Breast epithelium (tissue), 4 donors: ENCODE measurements around the gene PCSK2. TPM values are rescaled to one million over a fixed set of nuclear protein-coding genes. Genes with fewer than 3 reads are reported as not detected.

ENCODE experiments used
- DNase-seq, 2 donors: peaks; one replicate each; pipeline ENCODE4 v3.0.0-alpha.2; 2019; ENCODE audit warnings: low spot score in 2 of 2
- H3K27ac ChIP-seq, 2 donors: fragments of 200-600 bp; sonication (generic) in 1 of 2; one replicate each; pipeline ENCODE4 v1.5.1; 2016 to 2019; ENCODE audit warnings: mild to moderate bottlenecking in 1 of 2
- H3K27me3 ChIP-seq, 2 donors: fragments of 200-600 bp; sonication (generic) in 1 of 2; one replicate each; pipeline versions ENCODE4 v1.5.1 to v1.6.0; 2017 to 2019; ENCODE audit warnings: control low read depth in 1 of 2, mild to moderate bottlenecking in 1 of 2
- H3K36me3 ChIP-seq: fragments of 200-600 bp; one replicate; pipeline ENCODE4 v1.5.1; 2019
- H3K4me1 ChIP-seq, 2 donors: fragments of 200-600 bp; sonication (generic); one replicate each; pipeline ENCODE4 v1.5.1; 2016 to 2019; ENCODE audit warnings: control low read depth in 1 of 2
- H3K4me3 ChIP-seq, 3 donors: fragments of 200-600 bp; sonication (generic); 1 replicate in 2 of 3; 2 replicates in 1 of 3; pipeline ENCODE4 v1.5.1; 2016 to 2019; ENCODE audit warnings: mild to moderate bottlenecking in 3 of 3, moderate library complexity in 2 of 3
- H3K9me3 ChIP-seq, 2 donors: fragments of 200-600 bp; sonication (generic) in 1 of 2; one replicate each; pipeline ENCODE4 v1.5.1; 2016 to 2019; ENCODE audit warnings: control low read depth in 1 of 2
- CTCF ChIP-seq, 3 donors: fragments of 450-650 bp; IDR thresholded peaks; one replicate each; pipeline ENCODE4 v1.5.1; 2016 to 2017; ENCODE audit warnings: antibody characterized with exemption in 3 of 3, mild to moderate bottlenecking in 3 of 3, moderate library complexity in 3 of 3
- POLR2A ChIP-seq: fragments of 450-650 bp; IDR thresholded peaks from one replicate; pipeline ENCODE4 v1.6.1; 2016; ENCODE audit warnings: antibody characterized with exemption, mild to moderate bottlenecking, moderate library complexity
- POLR2AphosphoS5 ChIP-seq, 3 donors: sonication (generic); formaldehyde crosslinking; IDR thresholded peaks; one replicate each; pipeline ENCODE4 v1.6.1; 2017; ENCODE audit warnings: antibody characterized with exemption in 3 of 3
- intact Hi-C: fragments of 100-400 bp; cut with DNase I; formaldehyde crosslinking; loops from one replicate; pipeline ENCODE4 v1.15.1; 2023; ENCODE audit warnings: low total_unique reads
- total RNA-seq, 3 donors: library from RNA; depleted of rRNA; stranded (reverse); fragments of >200 nt; gene quantifications; one replicate each; pipeline ENCODE4 v1.1.0, GENCODE V29; 2016

The PCSK2 gene
- total RNA-seq, 3 donors from 2014 or later, result 0.16 TPM; not detected in 2

DNA sequence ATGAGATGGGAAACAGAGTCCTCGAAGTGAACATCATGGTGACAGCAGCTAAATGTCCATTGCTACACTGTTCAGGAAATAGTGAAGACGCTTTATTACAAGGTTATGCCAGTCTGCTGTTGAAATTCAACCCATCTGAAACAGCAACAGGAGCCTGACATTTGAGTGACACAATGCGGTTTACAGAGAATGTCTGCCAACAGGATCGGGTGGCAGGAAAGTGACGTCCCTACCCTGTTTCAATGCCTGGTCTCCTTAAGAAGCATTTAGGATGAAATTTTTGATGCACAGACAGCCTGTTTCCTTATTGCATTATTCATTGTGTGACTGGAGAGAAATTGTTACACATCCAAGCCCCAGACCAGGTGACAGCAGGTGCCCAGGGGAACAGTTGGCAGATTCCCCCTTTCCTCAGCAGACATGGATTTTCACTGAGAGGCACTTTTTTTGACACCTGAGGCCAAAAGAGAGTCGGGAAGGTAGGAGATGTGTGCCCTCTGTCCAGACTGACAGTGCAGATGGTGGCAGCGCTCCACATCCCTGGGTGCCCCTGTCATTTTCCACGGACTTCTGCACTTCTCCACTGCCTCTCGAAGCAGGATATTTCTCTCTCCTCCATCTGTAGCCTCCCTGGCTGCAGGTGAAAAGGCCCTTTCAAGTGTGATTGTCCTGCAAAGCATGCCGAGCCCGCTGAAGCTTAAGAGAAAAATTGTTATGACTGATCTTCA lies 216.5 kb downstream of the PCSK2 start:
- no peak for TF ChIP-seq CTCF (IDR thresholded peaks at IDR 0.05)
- TF ChIP-seq POLR2A, result no peak
- TF ChIP-seq POLR2AphosphoS5 (IDR thresholded peaks at IDR 0.05), result no peak
- H3K4me1 ChIP-seq, result no peaks in the 10 kb centered on the region
- peaks cover 0 to 30% of the 10 kb centered on the region in 2 donors for H3K27me3 ChIP-seq
- no peak overlapping the region for H3K27ac ChIP-seq
- no peak overlapping the region for H3K4me3 ChIP-seq
- no peak for DNase-seq
- H3K9me3 ChIP-seq, result no peaks in the 10 kb centered on the region
- intact Hi-C loops, result no loop called here
- H3K36me3 ChIP-seq, result no peaks in the 10 kb centered on the region

- no peak overlapping the region for H3K27ac ChIP-seq
- no peak for TF ChIP-seq POLR2AphosphoS5 (IDR thresholded peaks at IDR 0.05)
- no peak for TF ChIP-seq POLR2A
- no peak for TF ChIP-seq CTCF (IDR thresholded peaks at IDR 0.05)
- no peak overlapping the region for H3K4me3 ChIP-seq
- DNase-seq, result no peak
- no peaks in the 10 kb centered on the region for H3K9me3 ChIP-seq
- peaks cover 0 to 30% of the 10 kb centered on the region in 2 donors for H3K27me3 ChIP-seq
- H3K36me3 ChIP-seq, result no peaks in the 10 kb centered on the region
- intact Hi-C loops, result no loop called here
- H3K4me1 ChIP-seq, result no peaks in the 10 kb centered on the region
Observed at GRCh38 chr20:17444091-17444490, 217.3 kb downstream of the PCSK2 start.

GRCh38 chr20:17445543-17445942 lies 218.7 kb downstream of the PCSK2 start:
- TF ChIP-seq POLR2AphosphoS5 (IDR thresholded peaks at IDR 0.05), result no peak
- TF ChIP-seq POLR2A, result no peak
- TF ChIP-seq CTCF (IDR thresholded peaks at IDR 0.05), result no peak
- Histone ChIP-seq H3K4me3 (no peak overlapping the region), H3K27ac (no peak overlapping the region), H3K36me3 (no peaks in the 10 kb centered on the region), H3K27me3 (peaks cover 0 to 30% of the 10 kb centered on the region in 2 donors), H3K4me1 (no peaks in the 10 kb centered on the region), H3K9me3 (no peaks in the 10 kb centered on the region)
- no peak for DNase-seq
- intact Hi-C loops, result no loop called here

- H3K4me1 ChIP-seq, result no peaks in the 10 kb centered on the region
- DNase-seq, result no peak
- H3K27ac ChIP-seq, result no peak overlapping the region
- TF ChIP-seq POLR2AphosphoS5 (IDR thresholded peaks at IDR 0.05) (no peak), CTCF (IDR thresholded peaks at IDR 0.05) (no peak), POLR2A (no peak)
- no peak overlapping the region for H3K4me3 ChIP-seq
- no peaks in the 10 kb centered on the region for H3K9me3 ChIP-seq
- intact Hi-C loops, result no loop called here
- peaks cover 0 to 29% of the 10 kb centered on the region in 2 donors for H3K27me3 ChIP-seq
- H3K36me3 ChIP-seq, result no peaks in the 10 kb centered on the region
Observed at GRCh38 chr20:17446171-17446570, 219.3 kb downstream of the PCSK2 start.

DNA sequence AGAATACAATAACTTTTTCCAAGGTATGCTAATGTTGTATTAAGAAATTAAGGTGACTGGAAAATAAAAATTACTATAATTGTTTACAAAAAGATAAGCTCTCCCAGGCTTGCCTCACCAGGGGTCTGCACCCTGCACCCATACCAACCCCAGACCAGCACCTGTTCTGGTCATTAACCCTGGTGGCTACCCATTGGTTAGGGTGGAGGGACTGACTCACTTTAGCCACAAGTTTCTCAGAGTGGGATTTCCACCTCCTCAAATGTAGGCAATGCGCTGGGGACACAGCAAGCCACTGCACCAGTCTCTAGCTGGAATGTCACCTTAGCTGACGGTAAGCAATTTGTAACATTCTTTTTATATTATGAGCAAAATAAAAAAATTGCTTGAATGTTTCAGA lies 221.2 kb downstream of the PCSK2 start:
- intact Hi-C loops, result no loop called here
- no peaks in the 10 kb centered on the region for H3K36me3 ChIP-seq
- TF ChIP-seq POLR2AphosphoS5 (IDR thresholded peaks at IDR 0.05), result no peak
- H3K9me3 ChIP-seq, result no peaks in the 10 kb centered on the region
- H3K4me3 ChIP-seq, result no peak overlapping the region
- DNase-seq, result no peak
- no peaks in the 10 kb centered on the region for H3K4me1 ChIP-seq
- H3K27ac ChIP-seq, result no peak overlapping the region
- peaks cover 0 to 18% of the 10 kb centered on the region in 2 donors for H3K27me3 ChIP-seq
